Measurements from ENCODE around the gene JDP2.

The JDP2 gene

DNA sequence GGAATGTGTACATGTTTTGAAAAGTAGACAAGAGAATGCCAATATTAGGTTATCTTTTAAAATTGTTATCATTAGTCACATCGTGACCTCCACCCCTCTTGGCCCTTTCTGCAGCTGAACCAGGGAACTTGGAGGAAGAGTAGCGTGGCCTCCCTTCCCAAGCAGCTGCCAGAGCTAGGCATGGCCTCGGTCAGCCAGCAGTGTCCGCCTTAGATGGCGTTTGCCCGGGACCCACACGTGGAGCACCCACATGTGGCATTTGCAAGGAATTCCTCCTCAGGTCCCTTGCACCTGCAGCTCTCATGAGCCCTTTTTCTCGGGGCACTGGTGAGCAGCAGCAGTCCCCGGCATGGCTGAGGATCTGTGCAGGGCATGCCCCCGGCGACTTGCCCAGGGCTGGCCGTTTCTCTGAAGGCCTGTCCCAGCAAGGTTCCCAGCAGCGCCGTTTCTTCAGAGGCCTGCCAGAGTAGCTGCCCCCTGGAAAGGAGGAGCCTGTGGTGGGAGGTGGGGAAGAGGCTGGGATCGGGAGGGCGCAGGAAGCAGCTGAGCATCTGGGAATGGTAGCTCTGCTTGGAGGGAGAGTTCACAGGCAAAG lies 10.8 kb downstream of the JDP2 start:
- DNase-seq = no peak

DNA sequence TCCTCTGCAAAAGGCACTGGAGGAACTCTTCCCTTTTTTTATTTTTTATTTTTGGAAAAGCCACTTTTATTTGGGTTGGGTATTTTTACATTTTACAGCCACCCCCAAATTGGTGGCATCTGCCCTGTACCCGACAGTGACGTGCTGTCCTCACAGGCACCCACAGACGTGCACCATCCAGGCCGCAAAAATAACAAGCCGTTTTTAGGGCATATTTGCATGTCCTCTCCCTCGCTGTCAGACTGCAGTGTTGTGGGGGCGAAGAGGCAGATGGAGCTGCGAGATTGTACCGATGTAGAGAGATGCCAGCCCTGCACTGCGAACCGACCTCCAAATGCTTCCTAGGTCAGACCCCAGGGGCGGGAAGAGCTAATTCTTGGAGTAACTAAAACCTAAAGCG lies 12.2 kb downstream of the JDP2 start:
- DNase-seq = no peak

DNA sequence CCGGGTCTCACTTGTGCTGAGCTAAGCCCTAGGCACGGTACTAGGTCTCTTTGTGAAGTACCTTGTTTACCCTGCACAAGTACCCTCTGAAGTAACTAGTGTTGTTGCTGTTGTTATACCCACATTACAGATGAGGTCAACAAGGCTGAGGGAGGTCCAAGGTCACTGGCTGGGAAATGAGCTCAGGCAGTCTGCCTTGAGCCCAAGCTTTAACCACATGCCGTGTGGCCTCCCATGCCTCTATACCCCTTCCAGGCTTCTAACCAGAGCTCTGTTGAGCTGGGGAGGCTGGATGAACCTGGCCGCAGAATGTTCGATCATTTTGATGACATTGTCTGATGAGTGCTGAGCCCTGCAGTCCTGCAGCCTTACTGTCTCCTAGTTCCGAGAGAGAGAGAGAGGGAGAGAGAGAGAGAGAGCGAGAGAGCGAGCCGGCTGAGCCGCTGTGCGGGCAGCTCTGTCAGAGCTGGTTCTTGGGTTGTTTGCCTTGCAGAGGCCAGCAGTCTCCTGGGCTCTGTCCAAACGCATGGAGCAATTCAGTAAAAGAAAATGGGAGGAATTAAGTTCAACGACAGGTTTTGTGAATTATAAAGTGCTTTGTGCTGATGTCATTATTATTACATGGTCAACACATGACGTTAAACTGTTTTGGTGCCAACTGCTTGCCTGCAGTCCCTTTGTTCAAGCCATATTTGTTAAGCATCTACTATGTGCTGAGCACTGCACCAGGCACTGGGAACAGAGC lies 13.1 kb downstream of the JDP2 start:
- DNase-seq = no peak

DNA sequence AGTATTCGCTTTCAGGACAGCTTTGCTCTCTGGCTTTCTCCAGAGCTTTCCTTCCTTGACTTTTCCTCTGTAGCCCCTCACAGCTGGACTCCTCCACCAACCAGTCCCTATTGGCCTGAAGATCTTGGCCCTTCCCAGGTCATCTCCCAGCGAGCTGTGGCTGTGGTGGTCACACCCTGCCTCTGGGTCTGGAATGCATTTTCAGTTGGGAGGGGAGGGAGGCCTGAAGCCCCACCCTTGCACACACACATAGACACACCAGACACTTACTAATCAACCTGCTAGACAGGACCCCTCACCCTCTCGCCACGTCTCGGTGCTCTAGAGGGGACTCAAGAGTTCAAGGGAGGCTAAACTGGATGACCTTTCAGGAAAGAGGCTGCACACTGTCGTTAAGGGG lies 13.9 kb downstream of the JDP2 start:
- no peak for DNase-seq

DNA sequence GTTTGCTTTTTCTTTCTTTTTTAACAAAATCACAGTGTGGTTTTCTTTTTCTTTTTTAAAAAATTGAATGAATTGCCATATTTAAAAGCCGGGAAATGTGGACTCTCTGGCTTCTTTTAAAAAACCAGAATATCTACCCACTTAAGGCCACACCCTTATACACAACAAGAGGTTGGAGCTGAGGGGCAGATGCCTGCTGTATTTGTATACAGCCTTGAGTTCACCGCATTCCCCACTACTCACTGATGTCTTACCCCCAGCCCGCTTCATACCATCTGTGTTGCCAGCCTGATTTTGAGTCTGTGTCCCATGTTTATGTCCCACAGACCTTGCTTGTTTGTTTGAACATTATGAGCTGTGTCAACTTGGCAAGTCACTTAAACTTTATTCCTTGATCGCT lies 14.3 kb downstream of the JDP2 start:
- DNase-seq = no peak

DNA sequence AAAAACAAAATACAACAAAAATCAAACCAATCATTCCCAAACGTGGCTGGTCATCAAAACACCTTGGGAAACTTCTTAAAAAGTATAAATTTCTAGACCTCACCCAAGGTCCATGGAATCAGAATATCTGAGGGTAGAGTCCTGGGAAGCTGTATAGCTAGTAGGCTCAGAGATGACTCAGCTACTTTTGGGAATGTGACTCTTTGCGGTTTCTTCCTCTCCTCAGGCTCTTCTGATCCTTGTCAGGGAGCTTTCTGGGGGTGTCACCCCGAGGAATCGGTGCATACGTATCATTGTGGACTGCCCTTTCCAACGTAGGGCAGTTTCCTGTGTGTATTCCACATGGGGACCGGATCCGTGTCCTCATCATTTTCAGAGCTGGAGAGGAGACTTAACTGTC lies 14.8 kb downstream of the JDP2 start:
- DNase-seq = no peak

DNA sequence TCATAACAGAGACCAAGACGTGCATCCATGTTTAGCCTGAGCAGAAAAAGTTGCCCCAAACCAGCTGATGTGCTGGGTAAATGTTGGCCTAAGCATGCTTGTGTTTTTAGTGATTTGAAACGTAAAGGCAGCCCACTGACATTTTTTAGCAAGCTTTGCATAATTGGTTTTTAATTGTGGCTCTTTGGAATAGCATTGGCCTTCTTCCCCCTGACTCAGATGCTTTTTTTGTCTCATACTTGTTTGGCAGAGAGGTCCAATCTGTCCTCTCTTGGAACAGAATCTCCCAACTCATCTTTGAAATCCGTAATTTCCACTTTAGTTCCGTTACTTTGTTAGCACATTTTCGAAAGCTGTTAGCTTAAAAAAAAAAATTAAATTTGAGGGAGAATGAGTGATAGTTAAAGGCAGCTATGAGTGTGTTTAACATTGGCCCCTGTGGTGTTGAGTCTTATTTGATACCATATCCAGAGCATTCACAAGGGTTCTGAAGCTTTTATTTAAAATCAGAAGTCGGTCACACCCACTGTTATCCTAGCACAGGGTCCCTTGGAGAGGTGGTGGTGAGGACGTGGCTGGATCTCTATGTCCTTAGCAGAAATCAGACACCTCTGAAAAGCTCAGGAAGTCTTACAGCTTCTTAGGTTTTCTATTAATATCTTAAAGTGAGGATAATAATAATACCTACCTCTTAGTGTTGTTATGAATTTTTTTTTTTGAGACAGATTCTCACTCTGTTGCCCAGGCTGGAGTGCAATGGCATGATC lies 15.6 kb downstream of the JDP2 start:
- DNase-seq = no peak

DNA sequence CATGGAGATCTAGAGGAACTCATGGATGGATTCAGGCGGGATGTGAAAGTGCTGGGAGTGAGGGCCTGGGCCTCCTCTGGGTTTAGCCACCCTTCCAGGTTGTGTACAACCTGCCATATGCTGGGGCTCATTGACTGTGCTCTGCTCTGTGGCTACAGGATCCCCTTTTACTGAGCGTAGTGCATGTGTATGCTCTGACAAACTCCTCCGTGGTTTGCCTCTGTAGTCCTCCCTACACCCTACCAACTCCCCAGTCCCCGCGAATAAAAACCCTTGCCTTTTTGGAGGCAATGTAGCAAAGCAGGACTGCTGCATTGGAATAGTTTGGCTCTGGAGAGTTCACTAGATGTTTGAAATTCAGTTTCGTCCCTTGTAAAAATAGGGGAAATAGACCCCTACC lies 17.4 kb downstream of the JDP2 start:
- no peak for DNase-seq

DNA sequence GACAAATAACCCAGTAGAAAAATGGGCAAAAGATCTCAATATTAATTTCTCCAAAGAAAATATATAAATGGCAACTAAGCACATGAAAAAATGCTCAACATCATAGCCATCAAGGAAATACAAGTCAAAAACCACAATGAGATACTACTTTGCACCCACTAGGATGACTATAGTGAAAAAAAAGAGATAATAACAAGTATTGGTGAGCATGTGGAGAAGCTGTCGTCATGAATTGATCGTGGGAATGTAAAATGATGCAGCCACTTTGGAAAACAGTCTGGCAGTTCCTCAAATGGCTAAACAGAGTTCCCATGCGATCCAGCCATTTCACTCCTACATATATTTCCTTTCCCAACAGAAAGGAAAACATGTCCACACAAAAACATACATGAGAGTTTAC lies 18.1 kb downstream of the JDP2 start:
- DNase-seq = no peak

DNA sequence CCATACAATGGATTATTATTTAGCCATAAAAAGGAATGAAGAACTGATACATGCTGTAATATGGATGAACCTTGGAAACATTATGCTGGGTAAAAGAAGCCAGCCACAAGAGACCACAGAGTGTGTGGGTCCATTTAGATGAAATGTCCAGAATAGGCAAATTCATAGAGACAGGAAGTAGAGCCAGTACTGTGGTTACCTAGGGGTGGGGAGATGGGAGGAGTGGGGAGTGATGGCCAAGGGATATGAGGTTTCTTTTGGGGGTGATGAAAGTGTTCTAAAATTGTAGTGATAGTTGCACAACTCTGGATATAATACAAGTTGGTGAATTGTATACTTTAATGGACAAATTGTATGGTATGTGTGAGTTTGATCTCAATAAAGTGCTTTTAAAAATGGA lies 18.6 kb downstream of the JDP2 start:
- no peak for DNase-seq

DNA sequence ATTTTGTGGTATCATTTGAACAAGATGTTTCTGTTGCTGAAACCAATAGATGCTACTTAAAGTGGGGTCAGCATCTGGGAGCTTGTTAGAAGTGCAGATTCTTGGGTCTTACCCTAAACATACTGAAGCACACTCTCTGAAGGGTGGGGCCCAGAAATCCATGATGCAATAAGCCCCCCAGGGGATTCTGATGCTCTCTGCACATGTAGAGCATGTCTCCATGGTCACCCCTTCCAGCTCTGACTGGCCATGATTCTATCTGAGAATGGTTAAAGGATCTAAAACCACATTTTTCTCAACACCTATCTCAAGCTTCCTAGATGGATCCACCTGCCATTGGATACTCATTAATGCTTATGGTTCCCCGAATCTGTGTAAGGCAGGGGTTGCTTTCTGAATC lies 20.4 kb downstream of the JDP2 start:
- no peak for DNase-seq

DNA sequence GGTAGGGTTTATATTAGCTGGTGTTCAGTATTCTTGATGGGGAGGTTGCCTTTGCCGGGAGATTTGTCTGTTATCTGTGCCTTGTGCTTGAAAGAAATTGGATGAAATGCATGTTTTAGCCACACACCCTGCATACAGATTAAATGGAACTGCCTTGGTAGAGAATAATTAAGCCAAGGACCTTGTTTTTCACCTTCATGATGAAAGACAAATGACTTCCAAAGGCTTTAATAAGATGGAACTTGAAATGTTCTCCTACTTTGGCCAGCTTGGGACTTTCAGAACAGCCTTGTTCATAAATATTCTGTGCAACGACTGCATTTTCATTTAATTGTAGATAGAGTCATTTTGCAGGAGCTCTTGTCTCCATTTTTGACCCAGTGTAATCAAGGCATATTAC lies 21.2 kb downstream of the JDP2 start:
- DNase-seq = no peak

DNA sequence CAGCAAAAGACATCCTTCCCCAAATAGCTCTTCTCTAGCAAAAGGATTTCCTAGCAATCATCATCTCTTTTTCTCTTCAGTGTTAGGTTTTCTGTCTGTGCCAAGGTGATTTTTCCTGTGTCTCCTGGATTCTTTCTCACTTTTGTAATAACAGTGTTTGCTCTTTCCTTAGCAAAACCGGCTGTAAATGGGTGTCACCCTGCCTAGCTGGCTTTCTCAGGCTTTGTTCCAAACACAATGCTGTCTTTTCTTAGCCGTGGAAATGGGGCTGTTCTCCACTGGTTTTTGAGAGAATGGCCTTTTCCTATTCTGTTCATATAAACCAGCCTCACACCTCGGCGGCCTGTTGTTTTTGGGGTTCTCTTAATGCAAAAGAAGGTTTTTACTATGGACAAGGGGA lies 21.9 kb downstream of the JDP2 start:
- DNase-seq = no peak

DNA sequence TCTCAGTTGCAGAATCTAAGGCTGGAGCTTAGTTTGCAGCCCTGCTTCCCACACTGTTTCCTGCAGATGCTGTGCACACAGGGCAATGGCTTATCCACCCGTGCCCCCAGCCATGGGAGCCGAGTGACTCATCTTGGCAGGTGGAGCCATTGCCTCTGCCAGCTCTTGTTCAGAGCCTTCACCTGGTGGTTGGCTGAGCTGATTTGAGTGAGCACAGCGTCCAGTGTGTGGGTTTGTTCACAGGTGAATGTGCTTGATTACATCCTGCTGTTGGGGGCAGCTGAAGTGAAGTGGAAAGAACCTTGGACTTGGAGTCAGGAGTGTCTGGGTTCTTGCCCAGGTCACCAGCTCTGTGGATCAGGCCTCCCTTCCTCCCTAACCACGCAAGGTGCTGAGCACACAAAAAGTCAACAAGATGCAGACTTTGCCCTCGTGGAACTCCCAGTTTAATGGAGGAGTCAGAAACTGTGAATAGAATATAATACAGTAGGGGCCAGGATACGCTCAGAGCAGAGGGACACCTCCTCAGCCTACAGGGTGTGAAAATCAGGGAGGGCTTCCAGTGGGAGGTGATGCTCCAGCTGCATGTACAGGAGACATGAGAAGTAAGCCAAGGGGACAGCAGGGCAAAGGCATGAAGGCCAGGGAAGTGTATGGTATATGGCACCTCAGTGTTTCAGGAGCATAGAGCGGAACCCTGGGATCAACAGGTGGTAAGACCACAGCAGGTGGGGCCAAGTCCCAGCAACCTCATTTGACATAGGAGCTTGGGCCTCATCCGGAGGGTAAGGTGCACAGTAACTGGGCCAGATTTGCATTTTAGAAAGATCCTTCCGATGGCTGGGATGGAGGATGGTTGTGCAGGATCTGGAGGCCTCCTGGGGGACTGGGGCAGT lies 22.8 kb downstream of the JDP2 start:
- DNase-seq = peak; percentile 28

DNA sequence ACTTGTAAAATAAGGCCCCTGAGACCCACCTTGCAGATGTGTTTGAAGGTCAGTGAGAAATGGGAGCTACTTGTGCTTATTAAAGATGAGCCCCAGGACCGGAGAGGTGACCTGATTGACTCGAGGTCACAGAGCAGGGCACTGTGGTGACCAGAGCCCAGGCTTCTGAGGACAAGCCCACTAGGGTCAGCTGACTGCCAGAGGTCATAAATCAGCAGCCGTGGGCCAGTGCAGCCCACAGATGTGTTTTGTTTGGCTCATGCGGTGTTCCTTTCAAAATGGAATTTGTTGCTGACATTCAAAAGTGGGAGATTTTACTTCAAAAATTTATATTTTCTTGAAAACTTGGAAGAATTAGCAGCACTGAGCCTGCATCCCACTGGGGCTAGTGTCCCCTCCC lies 24.5 kb downstream of the JDP2 start:
- no peak for DNase-seq

DNA sequence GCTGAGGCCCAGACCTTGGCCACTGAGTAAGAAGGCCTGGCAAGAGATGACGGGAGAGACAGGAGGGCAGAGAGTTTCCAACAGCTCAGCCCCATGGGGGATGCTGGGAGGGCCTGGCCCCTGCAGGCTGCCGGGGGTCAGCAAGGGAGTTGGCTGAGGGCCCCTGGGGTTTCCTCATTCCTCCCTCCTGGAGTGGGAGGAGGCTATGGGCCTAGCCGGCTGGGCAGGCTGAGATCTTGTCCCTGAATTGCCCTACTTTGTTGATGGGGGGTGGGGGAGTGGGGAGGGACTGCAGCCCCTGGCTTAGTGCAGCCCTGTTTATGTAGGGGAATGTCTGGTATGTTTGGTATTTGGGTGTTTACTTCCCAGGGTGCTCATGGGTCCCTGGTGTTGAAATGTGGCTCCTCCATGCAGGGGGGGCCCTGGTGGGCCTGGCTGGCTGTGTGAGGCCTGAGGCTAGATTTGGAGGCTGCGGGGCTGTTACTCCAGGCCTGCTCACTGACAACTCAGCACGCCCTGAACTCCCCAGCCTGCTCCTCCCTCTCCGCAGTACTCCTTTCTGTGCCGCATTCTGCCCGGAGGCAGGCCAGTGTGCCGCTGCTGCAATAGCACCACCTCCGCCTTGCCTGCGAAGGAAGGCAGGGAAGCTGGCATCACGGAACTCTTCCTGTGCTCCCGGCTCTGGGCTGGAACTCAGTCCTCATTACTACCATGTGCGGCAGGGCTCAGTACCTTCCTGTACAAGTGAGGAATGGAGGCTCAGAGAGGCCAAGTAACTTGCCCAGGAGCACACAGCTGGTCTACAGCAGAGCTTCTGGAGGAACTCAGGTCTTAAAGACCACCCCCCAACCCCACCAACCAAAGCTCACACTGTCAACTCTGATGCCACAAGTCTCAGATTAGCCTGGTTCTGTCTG lies 25.3 kb downstream of the JDP2 start:
- no peak for DNase-seq

DNA sequence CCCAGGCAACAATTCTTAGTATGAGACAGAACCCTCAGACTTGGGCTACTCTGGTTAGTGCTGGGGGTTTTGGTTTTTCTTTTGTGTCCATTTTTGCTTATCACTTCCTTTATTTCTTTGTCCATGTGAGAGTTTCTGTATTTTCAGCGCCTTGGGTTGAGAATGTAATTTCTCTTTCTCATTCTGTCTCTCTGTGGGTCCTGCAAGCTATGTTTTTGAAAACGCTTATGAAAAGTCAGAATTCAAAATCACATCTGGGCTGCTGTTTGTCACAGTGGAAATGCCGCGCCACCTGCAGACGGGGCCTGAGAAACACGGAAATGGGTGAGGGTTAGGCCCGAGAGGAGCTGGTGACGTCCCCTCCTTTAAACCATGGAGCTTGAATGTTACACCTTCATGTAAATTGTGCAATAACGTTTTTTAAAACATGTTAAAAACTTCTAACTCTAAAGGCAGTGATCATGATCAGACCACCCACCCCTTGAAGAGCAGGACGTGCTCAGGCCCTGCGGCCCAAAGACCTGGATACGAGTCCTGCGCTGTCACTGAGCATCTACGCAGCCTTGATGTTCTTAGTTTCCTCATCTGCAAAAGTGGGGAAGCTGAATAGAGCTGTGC lies 26.1 kb downstream of the JDP2 start:
- no peak for DNase-seq

DNA sequence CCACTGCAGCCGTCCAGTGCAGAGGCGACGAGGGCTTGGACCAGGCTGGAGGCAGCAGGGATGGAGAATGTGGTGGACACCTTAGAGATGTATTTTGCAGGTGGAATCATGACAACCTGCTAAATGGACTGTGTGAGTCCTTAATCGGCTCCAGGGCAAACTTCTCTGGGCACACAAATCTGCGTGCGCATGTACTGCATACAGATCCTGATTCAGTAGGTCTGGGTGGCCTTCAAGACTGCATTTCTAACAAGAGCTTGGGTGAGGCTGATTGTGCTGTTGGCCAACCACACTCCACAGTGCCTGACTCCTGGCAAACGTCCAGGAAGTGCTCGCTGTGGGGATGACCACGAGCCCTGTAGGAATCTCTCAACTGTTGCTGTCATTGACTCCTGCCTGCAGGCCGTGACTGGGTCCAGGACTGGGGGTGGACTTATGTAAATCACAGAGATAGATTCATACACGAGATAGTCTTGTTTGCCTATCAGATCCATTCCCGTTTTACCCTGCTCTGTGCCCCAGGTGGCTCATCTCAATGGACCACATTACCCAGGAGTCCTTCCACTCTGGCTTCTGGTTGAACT lies 27.2 kb downstream of the JDP2 start:
- no peak for DNase-seq

DNA sequence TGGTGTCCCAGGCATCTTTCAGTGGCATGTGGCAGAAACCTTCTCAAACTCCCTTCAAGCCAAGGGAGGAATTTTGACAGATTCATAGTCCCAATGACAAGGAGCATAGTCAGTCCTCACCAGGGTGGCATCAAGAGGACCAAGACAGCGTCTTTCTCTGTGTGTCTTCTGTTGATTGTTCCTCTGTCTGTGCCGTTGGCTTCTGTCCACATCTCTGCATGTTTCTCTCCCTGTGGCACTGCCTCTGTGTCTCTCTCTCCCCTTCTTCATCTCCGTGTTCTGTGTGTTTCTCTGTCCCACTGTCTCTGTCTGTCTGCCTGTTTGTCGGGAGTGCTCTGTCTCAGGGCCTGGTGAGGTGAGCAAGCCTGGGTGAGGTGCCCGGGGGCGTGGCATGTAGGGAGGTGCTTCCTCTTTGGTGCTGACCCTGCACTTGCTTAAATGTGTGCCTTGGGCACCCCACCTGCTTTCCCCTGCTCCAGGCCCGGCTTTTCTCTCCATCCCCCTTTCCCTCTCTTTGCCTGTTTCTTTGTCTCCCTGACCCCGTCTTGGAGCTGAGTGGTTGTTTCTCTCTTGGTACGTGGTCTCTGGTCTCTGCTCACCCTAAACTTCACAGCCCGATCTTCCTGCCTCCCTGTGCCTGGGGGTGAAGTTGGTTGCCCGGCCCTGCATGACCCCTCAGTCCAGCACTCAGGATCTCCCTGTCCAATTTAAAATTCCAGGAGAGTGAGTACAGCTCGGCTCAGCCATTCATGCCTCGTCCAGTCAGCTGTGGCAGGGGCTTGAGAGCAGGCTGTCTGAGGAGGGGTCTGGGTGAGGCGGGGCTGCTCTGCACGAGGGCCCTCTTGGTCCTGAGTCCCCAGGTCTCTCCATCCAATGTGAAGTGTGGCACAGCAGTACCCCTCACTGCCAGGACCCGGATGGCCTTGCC lies 28.5 kb downstream of the JDP2 start:
- DNase-seq = no peak

DNA sequence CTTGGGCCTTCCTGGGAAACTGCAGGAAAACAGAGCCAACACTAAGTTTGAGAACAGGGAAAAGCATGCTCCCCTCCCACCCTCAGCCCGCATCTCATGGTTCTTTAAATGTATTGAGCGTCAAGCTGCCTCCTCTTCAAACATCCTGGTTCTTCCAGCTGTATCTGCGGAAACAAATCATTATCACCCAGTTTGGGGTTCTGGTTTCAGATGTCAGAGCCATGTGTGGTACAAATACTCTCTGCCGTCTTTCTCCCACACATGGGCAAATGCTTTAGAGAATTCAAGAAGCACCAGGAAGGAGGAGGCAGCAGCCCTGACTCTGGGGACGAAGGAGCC lies 29.1 kb downstream of the JDP2 start:
- no peak for DNase-seq
